WTC11 (cell line): ENCODE results near the gene SLC38A1. TPM values are rescaled to one million over a fixed set of nuclear protein-coding genes. Genes with fewer than 3 reads are reported as not detected.
A peak's percentile ranks its signal among the peaks of the same experiment; 100 is the strongest.

Experiments
- ATAC-seq: fragments of 200-7000 bp; cut with Tn5 transposase; 2 replicates; pipeline ENCODE4 v1.10.0; 2021; ENCODE audit warnings: mild to moderate bottlenecking, moderate library complexity
- CTCF ChIA-PET: fragments of 300-600 bp; sonication (Branson Sonifier 250); formaldehyde crosslinking; loops from one replicate; lab custom pipeline; 2021; ENCODE audit warnings: antibody characterized with exemption; lab: Charles Lee
- POLR2A ChIA-PET: fragments of 350-600 bp; sonication (Branson Sonifier 250); formaldehyde crosslinking; loops from one replicate; lab custom pipeline; 2021; ENCODE audit warnings: antibody characterized with exemption; lab: Charles Lee
- DNase-seq: peaks from one replicate; pipeline ENCODE4 v3.0.0; 2021; ENCODE audit warnings: low spot score
- H3K27ac Mint-ChIP-seq: 2 replicates; pipeline ENCODE4 v1.8.0; 2021; ENCODE audit warnings: mixed read lengths
- H3K27me3 Mint-ChIP-seq: 2 replicates; pipeline ENCODE4 v1.8.0; 2021; ENCODE audit warnings: low read depth, mild to moderate bottlenecking, moderate library complexity, mixed read lengths
- H3K36me3 Mint-ChIP-seq: 2 replicates; pipeline ENCODE4 v1.8.0; 2021; ENCODE audit warnings: mixed read lengths
- H3K4me1 Mint-ChIP-seq: 2 replicates; pipeline ENCODE4 v1.8.0; 2022; ENCODE audit warnings: mixed read lengths
- H3K4me3 Mint-ChIP-seq: 2 replicates; pipeline ENCODE4 v1.8.0; 2021; ENCODE audit warnings: mild to moderate bottlenecking, moderate library complexity, mixed read lengths
- H3K9me3 Mint-ChIP-seq: 2 replicates; pipeline ENCODE4 v1.8.0; 2021; ENCODE audit warnings: mixed read lengths
- ATF6 ChIP-seq: sonication (generic); formaldehyde crosslinking; IDR thresholded peaks from 2 replicates; pipeline ENCODE4 v1.8.1; 2023; ENCODE audit warnings: mild to moderate bottlenecking, missing genetic modification reagents
- NR3C1 ChIP-seq: sonication (generic); formaldehyde crosslinking; conservative IDR thresholded peaks from 2 replicates; pipeline ENCODE4 v1.8.1; 2023; ENCODE audit warnings: low read depth, mild to moderate bottlenecking, missing genetic modification reagents
- RORB ChIP-seq: fragments of 250-450 bp; sonication (Bioruptor Pico); IDR thresholded peaks from 2 replicates; pipeline ENCODE4 v1.9.0; 2021; ENCODE audit warnings: mild to moderate bottlenecking
- SMAD3 ChIP-seq: sonication (generic); formaldehyde crosslinking; IDR thresholded peaks from 2 replicates; pipeline ENCODE4 v1.8.0; 2022; ENCODE audit warnings: missing genetic modification reagents, mild to moderate bottlenecking, borderline replicate concordance
- ZBTB21 ChIP-seq: sonication (generic); formaldehyde crosslinking; IDR thresholded peaks from 2 replicates; pipeline ENCODE4 v1.8.1; 2023; ENCODE audit warnings: mild to moderate bottlenecking, missing genetic modification reagents, borderline replicate concordance
- ZNF219 ChIP-seq: sonication (generic); formaldehyde crosslinking; IDR thresholded peaks from 2 replicates; pipeline ENCODE4 v1.8.0; 2023; ENCODE audit warnings: missing genetic modification reagents, mild to moderate bottlenecking, borderline replicate concordance
- total RNA-seq: library from RNA; stranded (reverse); gene quantifications from 3 replicates; pipeline ENCODE4 v1.2.3, GENCODE V29; 2021
- TF ChIP-seq, protein P1 (sequence below): fragments of 200-600 bp; IDR thresholded peaks from 2 replicates; pipeline ENCODE4 v1.8.0; 2022; ENCODE audit warnings: antibody characterized with exemption
- TF ChIP-seq, protein P2 (sequence below): sonication (generic); formaldehyde crosslinking; conservative IDR thresholded peaks from 2 replicates; pipeline ENCODE4 v1.8.1; 2023; ENCODE audit warnings: mild to moderate bottlenecking, low read depth, missing genetic modification reagents, moderate library complexity
- TF ChIP-seq, protein P3 (sequence below): sonication (generic); formaldehyde crosslinking; IDR thresholded peaks from 2 replicates; pipeline ENCODE4 v1.8.1; 2023; ENCODE audit warnings: mild to moderate bottlenecking, missing genetic modification reagents, borderline replicate concordance

The SLC38A1 gene
- total RNA-seq, 1 experiment from 2014 or later = 179 TPM

DNA sequence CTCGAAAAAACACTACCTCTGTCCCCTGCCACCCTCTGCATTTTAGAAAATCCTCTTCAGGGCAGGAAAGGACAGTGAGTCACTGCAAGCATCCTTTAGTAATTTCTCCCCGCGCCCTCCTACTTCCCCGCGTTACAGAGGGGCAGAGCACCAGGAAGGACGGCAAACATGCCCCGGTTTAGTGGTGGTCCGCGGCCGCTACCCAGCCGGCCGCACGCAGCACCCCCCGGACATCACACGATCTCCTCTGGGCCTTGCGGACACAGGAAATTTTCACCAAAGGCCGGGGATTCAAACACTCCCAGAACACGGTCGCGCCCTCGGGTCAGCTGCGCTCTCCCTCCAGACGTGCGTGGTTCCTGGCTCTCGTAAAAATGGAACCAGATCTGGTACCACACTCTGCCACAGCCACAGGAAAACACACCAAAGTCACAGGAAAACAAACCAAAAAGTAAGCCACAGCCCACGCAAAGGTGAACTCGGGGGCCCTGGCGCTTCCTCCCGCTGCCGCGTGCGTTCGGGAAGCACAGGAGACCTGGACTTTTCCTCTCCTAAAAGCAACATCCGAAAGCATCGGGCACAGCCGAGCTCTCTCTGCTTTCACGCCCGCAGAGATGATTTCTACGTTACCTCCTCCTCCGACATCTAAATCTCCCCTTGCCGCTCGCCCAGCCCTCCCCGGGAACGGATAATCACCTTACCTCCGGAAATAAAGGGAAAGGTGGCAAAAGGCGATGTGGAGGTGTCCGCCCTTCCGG lies 839 bp downstream of the SLC38A1 start:
- DNase-seq (no peak), ATAC-seq (no peak)
- no peaks in the 10 kb centered on the region for H3K9me3 Mint-ChIP-seq
- H3K27ac Mint-ChIP-seq = peak overlapping the region; percentile 98
- TF ChIP-seq SMAD3 (CRISPR knock-in tag) (0 out of 2 replicates have a peak, but pooled peaks have one; percentile 3), ZNF219 (CRISPR knock-in tag) (peak; percentile 3; the same call in 1 of the 2 replicates), RORB (no peak)
- H3K4me1 Mint-ChIP-seq = peaks cover 35% of the 10 kb centered on the region
- POLR2A ChIA-PET = interaction anchor here (1.0 to 2.7 kb wide), 3 partner anchors 13 to 117 kb away, joined by 3 to 8 read pairs (median 4); no protein-coding TSS in a partner anchor
- H3K27me3 Mint-ChIP-seq = no peaks in the 10 kb centered on the region
- CTCF ChIA-PET = interaction anchor here (0.5 kb wide), 1 partner anchor 47 kb away, joined by 3 read pairs; no protein-coding TSS in a partner anchor
- peaks cover 6% of the 10 kb centered on the region; the same call in 1 of the 2 replicates for H3K36me3 Mint-ChIP-seq
- no peak overlapping the region for H3K4me3 Mint-ChIP-seq

DNA sequence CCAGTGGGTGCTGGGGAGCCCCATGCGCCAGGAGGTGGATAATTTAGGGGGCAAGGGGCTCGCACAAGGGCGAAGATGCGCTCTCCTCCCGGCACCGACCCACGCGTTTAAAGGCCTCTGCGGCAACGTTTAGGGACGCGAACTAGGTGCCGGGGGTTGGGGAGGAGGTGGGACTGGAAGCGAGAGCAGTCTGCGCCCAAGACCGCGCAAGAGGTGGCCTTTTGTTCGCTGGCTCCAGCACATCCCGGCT lies 1.3 kb downstream of the SLC38A1 start:
- DNase-seq = no peak
- no peaks in the 10 kb centered on the region for H3K27me3 Mint-ChIP-seq
- H3K27ac Mint-ChIP-seq = peak overlapping the region; percentile 98
- H3K4me1 Mint-ChIP-seq = peaks cover 40% of the 10 kb centered on the region
- TF ChIP-seq, protein P1, sequence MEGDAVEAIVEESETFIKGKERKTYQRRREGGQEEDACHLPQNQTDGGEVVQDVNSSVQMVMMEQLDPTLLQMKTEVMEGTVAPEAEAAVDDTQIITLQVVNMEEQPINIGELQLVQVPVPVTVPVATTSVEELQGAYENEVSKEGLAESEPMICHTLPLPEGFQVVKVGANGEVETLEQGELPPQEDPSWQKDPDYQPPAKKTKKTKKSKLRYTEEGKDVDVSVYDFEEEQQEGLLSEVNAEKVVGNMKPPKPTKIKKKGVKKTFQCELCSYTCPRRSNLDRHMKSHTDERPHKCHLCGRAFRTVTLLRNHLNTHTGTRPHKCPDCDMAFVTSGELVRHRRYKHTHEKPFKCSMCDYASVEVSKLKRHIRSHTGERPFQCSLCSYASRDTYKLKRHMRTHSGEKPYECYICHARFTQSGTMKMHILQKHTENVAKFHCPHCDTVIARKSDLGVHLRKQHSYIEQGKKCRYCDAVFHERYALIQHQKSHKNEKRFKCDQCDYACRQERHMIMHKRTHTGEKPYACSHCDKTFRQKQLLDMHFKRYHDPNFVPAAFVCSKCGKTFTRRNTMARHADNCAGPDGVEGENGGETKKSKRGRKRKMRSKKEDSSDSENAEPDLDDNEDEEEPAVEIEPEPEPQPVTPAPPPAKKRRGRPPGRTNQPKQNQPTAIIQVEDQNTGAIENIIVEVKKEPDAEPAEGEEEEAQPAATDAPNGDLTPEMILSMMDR = no peak
- TF ChIP-seq ATF6 (CRISPR knock-in tag) = no peak
- TF ChIP-seq, protein P2, sequence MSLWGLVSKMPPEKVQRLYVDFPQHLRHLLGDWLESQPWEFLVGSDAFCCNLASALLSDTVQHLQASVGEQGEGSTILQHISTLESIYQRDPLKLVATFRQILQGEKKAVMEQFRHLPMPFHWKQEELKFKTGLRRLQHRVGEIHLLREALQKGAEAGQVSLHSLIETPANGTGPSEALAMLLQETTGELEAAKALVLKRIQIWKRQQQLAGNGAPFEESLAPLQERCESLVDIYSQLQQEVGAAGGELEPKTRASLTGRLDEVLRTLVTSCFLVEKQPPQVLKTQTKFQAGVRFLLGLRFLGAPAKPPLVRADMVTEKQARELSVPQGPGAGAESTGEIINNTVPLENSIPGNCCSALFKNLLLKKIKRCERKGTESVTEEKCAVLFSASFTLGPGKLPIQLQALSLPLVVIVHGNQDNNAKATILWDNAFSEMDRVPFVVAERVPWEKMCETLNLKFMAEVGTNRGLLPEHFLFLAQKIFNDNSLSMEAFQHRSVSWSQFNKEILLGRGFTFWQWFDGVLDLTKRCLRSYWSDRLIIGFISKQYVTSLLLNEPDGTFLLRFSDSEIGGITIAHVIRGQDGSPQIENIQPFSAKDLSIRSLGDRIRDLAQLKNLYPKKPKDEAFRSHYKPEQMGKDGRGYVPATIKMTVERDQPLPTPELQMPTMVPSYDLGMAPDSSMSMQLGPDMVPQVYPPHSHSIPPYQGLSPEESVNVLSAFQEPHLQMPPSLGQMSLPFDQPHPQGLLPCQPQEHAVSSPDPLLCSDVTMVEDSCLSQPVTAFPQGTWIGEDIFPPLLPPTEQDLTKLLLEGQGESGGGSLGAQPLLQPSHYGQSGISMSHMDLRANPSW (CRISPR knock-in tag) = no peak
- TF ChIP-seq SMAD3 (CRISPR knock-in tag) = 0 out of 2 replicates have a peak, but pooled peaks have one; percentile 8
- TF ChIP-seq, protein P3, sequence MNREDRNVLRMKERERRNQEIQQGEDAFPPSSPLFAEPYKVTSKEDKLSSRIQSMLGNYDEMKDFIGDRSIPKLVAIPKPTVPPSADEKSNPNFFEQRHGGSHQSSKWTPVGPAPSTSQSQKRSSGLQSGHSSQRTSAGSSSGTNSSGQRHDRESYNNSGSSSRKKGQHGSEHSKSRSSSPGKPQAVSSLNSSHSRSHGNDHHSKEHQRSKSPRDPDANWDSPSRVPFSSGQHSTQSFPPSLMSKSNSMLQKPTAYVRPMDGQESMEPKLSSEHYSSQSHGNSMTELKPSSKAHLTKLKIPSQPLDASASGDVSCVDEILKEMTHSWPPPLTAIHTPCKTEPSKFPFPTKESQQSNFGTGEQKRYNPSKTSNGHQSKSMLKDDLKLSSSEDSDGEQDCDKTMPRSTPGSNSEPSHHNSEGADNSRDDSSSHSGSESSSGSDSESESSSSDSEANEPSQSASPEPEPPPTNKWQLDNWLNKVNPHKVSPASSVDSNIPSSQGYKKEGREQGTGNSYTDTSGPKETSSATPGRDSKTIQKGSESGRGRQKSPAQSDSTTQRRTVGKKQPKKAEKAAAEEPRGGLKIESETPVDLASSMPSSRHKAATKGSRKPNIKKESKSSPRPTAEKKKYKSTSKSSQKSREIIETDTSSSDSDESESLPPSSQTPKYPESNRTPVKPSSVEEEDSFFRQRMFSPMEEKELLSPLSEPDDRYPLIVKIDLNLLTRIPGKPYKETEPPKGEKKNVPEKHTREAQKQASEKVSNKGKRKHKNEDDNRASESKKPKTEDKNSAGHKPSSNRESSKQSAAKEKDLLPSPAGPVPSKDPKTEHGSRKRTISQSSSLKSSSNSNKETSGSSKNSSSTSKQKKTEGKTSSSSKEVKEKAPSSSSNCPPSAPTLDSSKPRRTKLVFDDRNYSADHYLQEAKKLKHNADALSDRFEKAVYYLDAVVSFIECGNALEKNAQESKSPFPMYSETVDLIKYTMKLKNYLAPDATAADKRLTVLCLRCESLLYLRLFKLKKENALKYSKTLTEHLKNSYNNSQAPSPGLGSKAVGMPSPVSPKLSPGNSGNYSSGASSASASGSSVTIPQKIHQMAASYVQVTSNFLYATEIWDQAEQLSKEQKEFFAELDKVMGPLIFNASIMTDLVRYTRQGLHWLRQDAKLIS (CRISPR knock-in tag) = peak; percentile 50; the same call in 1 of the 2 replicates
- peak; percentile 43; the same call in 1 of the 2 replicates for TF ChIP-seq ZBTB21 (CRISPR knock-in tag)
- no peak for TF ChIP-seq NR3C1 (CRISPR knock-in tag)
- POLR2A ChIA-PET = no interaction called here
- no peak for ATAC-seq
- H3K4me3 Mint-ChIP-seq = no peak overlapping the region
- peaks cover 6% of the 10 kb centered on the region; the same call in 1 of the 2 replicates for H3K36me3 Mint-ChIP-seq
- CTCF ChIA-PET = no interaction called here
- no peaks in the 10 kb centered on the region for H3K9me3 Mint-ChIP-seq
